Calu3 (cell line): ENCODE data around the gene NXF1. TPM values are rescaled to one million over a fixed set of nuclear protein-coding genes. Genes with fewer than 3 reads are reported as not detected.
A peak's percentile ranks its signal among the peaks of the same experiment; 100 is the strongest.
"Not testable (repeated sequence)": the region's sequence is repeated elsewhere in the genome, so short reads cannot be mapped to it uniquely, and the experiment has no call there.

Experiments used
- BruUV-seq: library from RNA; stranded (reverse); fragments of 400-500 nt; replicated peaks from 2 replicates; lab custom pipeline; 2021; lab: Mats Ljungman, UMichigan
- CTCF ChIA-PET: fragments of 300-600 bp; sonication (Branson Sonifier 250); formaldehyde crosslinking; loops from one replicate; lab custom pipeline; 2022; ENCODE audit warnings: antibody characterized with exemption; lab: Charles Lee
- DNase-seq: peaks from one replicate; pipeline ENCODE4 v3.0.0; 2022
- H3K27ac Mint-ChIP-seq: one replicate; pipeline ENCODE4 v1.8.0; 2022; ENCODE audit warnings: mixed read lengths; ENCODE audit not compliant: unreplicated experiment
- H3K27me3 Mint-ChIP-seq: one replicate; pipeline ENCODE4 v1.8.0; 2022; ENCODE audit warnings: mixed read lengths; ENCODE audit not compliant: unreplicated experiment
- H3K36me3 Mint-ChIP-seq: one replicate; pipeline ENCODE4 v1.8.0; 2022; ENCODE audit warnings: mild to moderate bottlenecking, moderate library complexity, mixed read lengths; ENCODE audit not compliant: insufficient read depth, unreplicated experiment
- H3K4me1 Mint-ChIP-seq: one replicate; pipeline ENCODE4 v1.8.0; 2022; ENCODE audit warnings: mild to moderate bottlenecking, low read depth, mixed read lengths; ENCODE audit not compliant: unreplicated experiment
- H3K4me3 Mint-ChIP-seq: one replicate; pipeline ENCODE4 v1.8.0; 2022; ENCODE audit warnings: mild to moderate bottlenecking, low read depth, moderate library complexity, mixed read lengths; ENCODE audit not compliant: unreplicated experiment
- H3K9me3 Mint-ChIP-seq: one replicate; pipeline ENCODE4 v1.8.0; 2022; ENCODE audit warnings: low read depth, mixed read lengths; ENCODE audit not compliant: unreplicated experiment
- CTCF ChIP-seq: fragments of 200-600 bp; IDR thresholded peaks from one replicate; pipeline ENCODE4 v1.8.0; 2022; ENCODE audit warnings: antibody characterized with exemption; ENCODE audit not compliant: unreplicated experiment
- intact Hi-C: fragments of 100-400 bp; cut with micrococcal nuclease; formaldehyde crosslinking; loops from one replicate; pipeline ENCODE4 v1.10.0; 2022; ENCODE audit not compliant: unreplicated experiment
- total RNA-seq: library from RNA; stranded (reverse); gene quantifications from 2 replicates; pipeline ENCODE4 v1.2.3, GENCODE V29; 2022

NXF1 gene
- total RNA-seq, 1 experiment from 2014 or later = 51.6 TPM

GRCh38 chr11:62841361-62842170 lies 36.3 kb upstream of the NXF1 start:
- Mint-ChIP-seq H3K36me3 (peaks cover 8% of the 10 kb centered on the region), H3K4me1 (peaks cover 13% of the 10 kb centered on the region), H3K9me3 (no peaks in the 10 kb centered on the region), H3K27ac (no peak overlapping the region), H3K27me3 (no peaks in the 10 kb centered on the region), H3K4me3 (no peak overlapping the region)
- no peak for TF ChIP-seq CTCF
- DNase-seq = peak; percentile 88
- BruUV-seq = TSS peak; percentile 99
- CTCF ChIA-PET = interaction anchor here (0.6 to 1.4 kb wide), 7 partner anchors 20 to 70 kb away, joined by 3 to 4 read pairs (median 3); partner anchors contain the start of genes SLC3A2 and TAF6L
- intact Hi-C loops = loop anchor here (2.0 kb wide), 1 partner anchor 39 kb away; the partner anchor contains the start of gene SLC3A2

GRCh38 chr11:62840721-62841360 lies 35.6 kb upstream of the NXF1 start:
- CTCF ChIA-PET = interaction anchor here (0.6 to 1.4 kb wide), 6 partner anchors 21 to 70 kb away, joined by 3 to 4 read pairs (median 3); partner anchors contain the start of genes SLC3A2 and TAF6L

DNA sequence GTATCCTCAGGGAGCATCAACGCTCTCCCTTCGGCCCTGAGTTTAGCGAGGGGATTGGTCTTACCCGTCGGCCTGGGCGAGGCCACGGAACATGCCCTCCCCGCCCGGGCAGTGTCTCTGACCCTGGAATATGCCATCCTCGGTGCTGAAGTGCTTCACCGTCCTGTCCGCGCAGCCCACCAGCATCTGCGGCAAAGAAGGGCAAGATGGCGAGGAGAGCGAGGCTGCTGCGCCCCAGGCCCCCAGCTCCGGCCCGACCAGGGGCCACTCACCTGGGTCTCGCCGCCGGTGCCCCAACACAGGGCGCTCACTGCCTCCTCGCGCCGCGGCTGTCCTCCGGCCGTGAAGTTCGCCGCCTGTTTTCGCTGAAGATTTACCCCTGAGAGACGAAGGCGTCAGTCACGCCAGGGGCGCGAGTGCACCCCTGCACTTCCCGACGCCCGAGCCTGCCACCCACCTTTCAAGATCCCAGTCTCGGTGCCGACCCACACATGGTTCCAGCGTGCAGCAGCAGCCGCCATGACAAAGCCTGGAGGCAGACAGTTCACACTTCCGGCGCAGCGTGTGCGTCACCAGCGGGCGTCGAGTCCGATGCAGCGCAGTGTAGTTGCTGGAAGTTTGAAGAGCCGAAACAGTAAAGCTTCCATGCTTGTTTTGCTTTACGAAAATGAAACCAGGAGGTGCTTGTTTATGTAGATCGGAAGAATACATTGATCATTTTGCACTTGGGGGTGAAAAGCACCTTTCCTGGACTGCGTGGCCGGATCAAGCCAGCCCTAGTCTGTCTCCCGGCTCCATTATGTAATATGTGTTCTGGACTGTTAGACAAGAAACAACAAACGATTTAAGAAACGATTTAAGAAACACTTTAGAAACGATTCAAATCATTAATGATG lies 34.1 kb upstream of the NXF1 start, which contains the start of gene WDR74:
Gene WDR74 (minus strand): TSS at position 541 of the 896 bp plus-strand sequence. CDS start 20 bp downstream, at position 521.
- peak; percentile 87 for DNase-seq
- intact Hi-C loops = no loop called here
- peaks cover 13% of the 10 kb centered on the region for H3K4me1 Mint-ChIP-seq
- H3K27ac Mint-ChIP-seq = no peak within 1 kb of the TSS
- BruUV-seq = no TSS peak
- peaks cover 15% of the 10 kb centered on the region for H3K36me3 Mint-ChIP-seq
- H3K9me3 Mint-ChIP-seq = no peaks in the 10 kb centered on the region
- H3K27me3 Mint-ChIP-seq = no peaks in the 10 kb centered on the region
- TF ChIP-seq CTCF = no peak
- CTCF ChIA-PET = interaction anchor here (0.7 to 1.0 kb wide), 2 partner anchors 42 to 227 kb away, joined by 3 to 7 read pairs; no protein-coding TSS in a partner anchor
- H3K4me3 Mint-ChIP-seq = no peak within 1 kb of the TSS

More at GRCh38 chr11:62840721-62841360, 35.6 kb upstream of the NXF1 start:
- H3K27ac Mint-ChIP-seq, H3K27me3 Mint-ChIP-seq, H3K9me3 Mint-ChIP-seq, BruUV-seq, H3K4me3 Mint-ChIP-seq, H3K36me3 Mint-ChIP-seq: not testable (repeated sequence)
- peaks cover 13% of the 10 kb centered on the region for H3K4me1 Mint-ChIP-seq
- intact Hi-C loops = loop anchor here (2.0 kb wide), 1 partner anchor 40 kb away; the partner anchor contains the start of gene SLC3A2
- DNase-seq = peak; percentile 77

- no peaks in the 10 kb centered on the region for H3K27me3 Mint-ChIP-seq
- no peak for TF ChIP-seq CTCF
- H3K27ac Mint-ChIP-seq = no peak overlapping the region
- peaks cover 23% of the 10 kb centered on the region for H3K4me1 Mint-ChIP-seq
- intact Hi-C loops = no loop called here
- BruUV-seq = no TSS peak
- H3K9me3 Mint-ChIP-seq = no peaks in the 10 kb centered on the region
- CTCF ChIA-PET = no interaction called here
- H3K4me3 Mint-ChIP-seq = no peak overlapping the region
- H3K36me3 Mint-ChIP-seq = peaks cover 54% of the 10 kb centered on the region
- no peak for DNase-seq
These were observed 30.1 kb upstream of the NXF1 start for GRCh38 chr11:62835336-62835735.
